Astrocyte (in vitro differentiated cells and primary cell): ENCODE measurements around the gene IL17RE. TPM values are rescaled to one million over a fixed set of nuclear protein-coding genes. Genes with fewer than 3 reads are reported as not detected.
"Not testable (repeated sequence)": the region's sequence is repeated elsewhere in the genome, so short reads cannot be mapped to it uniquely, and the experiment has no call there.

Experiments used
- DNase-seq: peaks from one replicate; pipeline ENCODE4 v3.0.0-alpha.2; 2010; ENCODE audit warnings: low read depth
- FAIRE-seq: peaks from 2 replicates; lab custom pipeline; 2011; peaks lifted over from hg19 to GRCh38; lab: Jason Lieb, UNC
- H2AFZ ChIP-seq: 2 replicates; pipeline ENCODE4 v1.6.0; 2012; ENCODE audit warnings: low read depth, low read length, inconsistent platforms
- H3K27ac ChIP-seq: 2 replicates; pipeline ENCODE4 v1.5.1; 2011; ENCODE audit warnings: low read depth, low read length, inconsistent platforms
- H3K27me3 ChIP-seq: 2 replicates; pipeline ENCODE4 v1.6.0; 2011; ENCODE audit warnings: low read length, inconsistent platforms; ENCODE audit not compliant: insufficient read depth
- H3K36me3 ChIP-seq: 2 replicates; pipeline ENCODE4 v1.5.1; 2011; ENCODE audit warnings: low read length, inconsistent platforms; ENCODE audit not compliant: insufficient read depth
- H3K4me1 ChIP-seq: 2 replicates; pipeline ENCODE4 v1.5.1; 2011; ENCODE audit warnings: low read length, inconsistent platforms; ENCODE audit not compliant: insufficient read depth
- H3K4me2 ChIP-seq: 2 replicates; pipeline ENCODE4 v1.6.0; 2012; ENCODE audit warnings: low read length, inconsistent platforms
- H3K4me3 ChIP-seq: 2 replicates; pipeline ENCODE4 v1.5.1; 2011; ENCODE audit warnings: low read depth, mild to moderate bottlenecking, low read length, inconsistent platforms; ENCODE audit not compliant: insufficient read depth
- H3K79me2 ChIP-seq: 2 replicates; pipeline ENCODE4 v1.6.0; 2012; ENCODE audit warnings: mild to moderate bottlenecking, low read length, inconsistent platforms; ENCODE audit not compliant: insufficient read depth
- H3K9ac ChIP-seq: 2 replicates; pipeline ENCODE4 v1.6.0; 2012; ENCODE audit warnings: mild to moderate bottlenecking, low read length, inconsistent platforms
- H3K9me3 ChIP-seq: 2 replicates; pipeline ENCODE4 v1.5.1; 2012; ENCODE audit warnings: low read depth, mild to moderate bottlenecking, low read length, inconsistent platforms; ENCODE audit not compliant: insufficient read depth
- H4K20me1 ChIP-seq: 2 replicates; pipeline ENCODE4 v1.6.0; 2012; ENCODE audit warnings: low read length, inconsistent platforms; ENCODE audit not compliant: insufficient read depth
- H3K27ac Mint-ChIP-seq: one replicate; pipeline ENCODE4 v1.8.0; 2021; ENCODE audit warnings: mild to moderate bottlenecking, mixed read lengths; ENCODE audit not compliant: unreplicated experiment
- H3K27me3 Mint-ChIP-seq: one replicate; pipeline ENCODE4 v1.8.0; 2021; ENCODE audit warnings: low read depth, mixed read lengths; ENCODE audit not compliant: unreplicated experiment
- H3K36me3 Mint-ChIP-seq: one replicate; pipeline ENCODE4 v1.8.0; 2021; ENCODE audit warnings: low read depth, mixed read lengths; ENCODE audit not compliant: unreplicated experiment
- H3K4me1 Mint-ChIP-seq: one replicate; pipeline ENCODE4 v1.8.0; 2021; ENCODE audit warnings: low read depth, mixed read lengths; ENCODE audit not compliant: unreplicated experiment
- H3K4me3 Mint-ChIP-seq: one replicate; pipeline ENCODE4 v1.8.0; 2021; ENCODE audit warnings: mild to moderate bottlenecking, moderate library complexity, mixed read lengths; ENCODE audit not compliant: unreplicated experiment
- H3K9me3 Mint-ChIP-seq: one replicate; pipeline ENCODE4 v1.8.0; 2021; ENCODE audit warnings: mild to moderate bottlenecking, mixed read lengths; ENCODE audit not compliant: unreplicated experiment
- EZH2 ChIP-seq: IDR thresholded peaks from 2 replicates; pipeline ENCODE4 v1.6.1; 2012; ENCODE audit warnings: mild to moderate bottlenecking, low read length, inconsistent platforms; ENCODE audit not compliant: insufficient read depth
- total RNA-seq: library from RNA; stranded (reverse); gene quantifications from 2 replicates; pipeline ENCODE4 v1.2.1, GENCODE V29; 2021
- TF ChIP-seq, protein P1 (sequence below): IDR thresholded peaks from 2 replicates; pipeline ENCODE4 v1.5.1; 2011; ENCODE audit warnings: low read depth, mild to moderate bottlenecking, inconsistent platforms, low read length, moderate library complexity; ENCODE audit not compliant: insufficient read depth

IL17RE gene
- total RNA-seq, 1 donor from 2014 or later = 4.6 TPM

DNA sequence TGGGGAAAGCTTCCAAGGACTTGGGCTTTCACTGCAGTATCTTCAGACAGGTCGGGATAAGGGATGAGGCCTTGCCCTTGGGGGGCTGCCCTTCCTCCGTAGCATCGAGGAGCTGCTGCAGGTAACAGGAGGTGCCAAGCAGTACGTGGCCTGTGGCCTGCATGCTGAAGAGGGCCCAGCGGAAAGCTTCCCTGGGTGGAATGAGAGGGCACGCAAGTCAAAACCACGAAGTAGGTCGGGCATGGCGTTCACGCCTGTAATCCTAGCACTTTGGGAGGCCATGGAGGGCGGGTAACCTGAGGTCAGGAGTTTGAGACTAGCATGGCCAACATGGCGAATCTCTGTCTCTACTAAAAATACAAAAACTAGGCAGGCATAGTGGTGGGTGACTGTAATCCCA is 35.5 kb upstream of the IL17RE start:
- H3K4me3 Mint-ChIP-seq = no peak overlapping the region

DNA sequence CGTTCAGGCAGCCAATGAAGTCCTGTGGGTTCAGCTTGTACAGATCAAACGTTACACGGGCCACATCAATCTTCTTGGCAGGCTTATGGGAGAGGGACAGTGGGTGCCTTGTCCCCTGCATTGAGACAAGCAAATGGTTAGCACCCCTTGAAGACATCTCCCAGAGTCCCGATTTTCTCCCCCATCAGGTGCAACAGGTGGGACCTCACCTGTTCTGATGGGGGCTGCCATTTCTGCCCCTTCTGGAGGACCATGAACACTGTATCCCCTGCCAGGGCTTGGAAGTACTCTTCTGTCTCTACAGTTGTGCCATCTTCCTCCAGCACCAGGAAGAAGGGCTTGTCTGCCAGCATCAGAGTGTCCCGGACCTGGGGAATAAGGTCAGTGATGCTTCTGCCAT is 32.7 kb upstream of the IL17RE start:
- Histone ChIP-seq H3K4me2 (no peak overlapping the region), H2AFZ (no peak overlapping the region), H3K4me1 (peaks cover 8% of the 10 kb centered on the region), H3K36me3 (no peaks in the 10 kb centered on the region), H3K9ac (no peak overlapping the region), H3K27ac (no peak overlapping the region), H4K20me1 (no peaks in the 10 kb centered on the region), H3K79me2 (no peaks in the 10 kb centered on the region), H3K9me3 (no peaks in the 10 kb centered on the region), H3K4me3 (no peak overlapping the region), H3K27me3 (no peaks in the 10 kb centered on the region)
- DNase-seq = no peak
- Mint-ChIP-seq H3K36me3 (no peaks in the 10 kb centered on the region), H3K4me1 (no peaks in the 10 kb centered on the region), H3K27ac (no peak overlapping the region), H3K9me3 (no peaks in the 10 kb centered on the region), H3K27me3 (peaks cover 3% of the 10 kb centered on the region), H3K4me3 (no peak overlapping the region)
- TF ChIP-seq EZH2 = no peak
- TF ChIP-seq, protein P1, sequence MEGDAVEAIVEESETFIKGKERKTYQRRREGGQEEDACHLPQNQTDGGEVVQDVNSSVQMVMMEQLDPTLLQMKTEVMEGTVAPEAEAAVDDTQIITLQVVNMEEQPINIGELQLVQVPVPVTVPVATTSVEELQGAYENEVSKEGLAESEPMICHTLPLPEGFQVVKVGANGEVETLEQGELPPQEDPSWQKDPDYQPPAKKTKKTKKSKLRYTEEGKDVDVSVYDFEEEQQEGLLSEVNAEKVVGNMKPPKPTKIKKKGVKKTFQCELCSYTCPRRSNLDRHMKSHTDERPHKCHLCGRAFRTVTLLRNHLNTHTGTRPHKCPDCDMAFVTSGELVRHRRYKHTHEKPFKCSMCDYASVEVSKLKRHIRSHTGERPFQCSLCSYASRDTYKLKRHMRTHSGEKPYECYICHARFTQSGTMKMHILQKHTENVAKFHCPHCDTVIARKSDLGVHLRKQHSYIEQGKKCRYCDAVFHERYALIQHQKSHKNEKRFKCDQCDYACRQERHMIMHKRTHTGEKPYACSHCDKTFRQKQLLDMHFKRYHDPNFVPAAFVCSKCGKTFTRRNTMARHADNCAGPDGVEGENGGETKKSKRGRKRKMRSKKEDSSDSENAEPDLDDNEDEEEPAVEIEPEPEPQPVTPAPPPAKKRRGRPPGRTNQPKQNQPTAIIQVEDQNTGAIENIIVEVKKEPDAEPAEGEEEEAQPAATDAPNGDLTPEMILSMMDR = no peak
- no peak for FAIRE-seq

More for the DNA sequence above, 35.5 kb upstream of the IL17RE start:
- H3K36me3 Mint-ChIP-seq = no peaks in the 10 kb centered on the region
- peaks cover 4% of the 10 kb centered on the region for H3K27me3 Mint-ChIP-seq
- TF ChIP-seq EZH2 = no peak
- TF ChIP-seq, protein P1 = no peak
- Histone ChIP-seq H3K27ac (no peak overlapping the region), H3K79me2 (no peaks in the 10 kb centered on the region), H3K9ac (no peak overlapping the region), H3K4me2 (no peak overlapping the region), H3K4me1 (peaks cover 16% of the 10 kb centered on the region), H2AFZ (no peak overlapping the region), H4K20me1 (no peaks in the 10 kb centered on the region), H3K27me3 (no peaks in the 10 kb centered on the region), H3K4me3 (no peak overlapping the region), H3K9me3 (no peaks in the 10 kb centered on the region), H3K36me3 (no peaks in the 10 kb centered on the region)
- DNase-seq (no peak), FAIRE-seq (no peak)
- H3K4me1 Mint-ChIP-seq = peaks cover 7% of the 10 kb centered on the region
- H3K27ac Mint-ChIP-seq = no peak overlapping the region
- H3K9me3 Mint-ChIP-seq = no peaks in the 10 kb centered on the region

DNA sequence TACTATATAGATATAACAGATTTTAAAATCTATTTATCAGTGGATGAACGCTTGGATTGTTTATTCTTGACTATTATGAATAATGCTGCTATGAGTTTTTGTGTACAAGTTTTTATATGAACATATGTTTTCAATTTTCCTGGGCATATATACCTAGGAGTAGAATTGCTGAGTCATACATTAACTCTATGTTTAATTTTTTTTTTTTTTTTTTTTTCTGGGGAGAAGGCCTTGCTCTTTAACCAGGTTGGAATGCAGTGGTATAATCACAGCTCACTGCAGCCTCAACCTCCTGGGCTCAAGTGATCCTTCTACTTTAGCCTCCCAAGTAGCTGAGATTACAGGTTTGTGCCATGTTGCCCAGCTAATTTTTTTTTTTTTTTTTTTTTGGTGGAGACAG is 31.7 kb upstream of the IL17RE start:
- no peaks in the 10 kb centered on the region for H3K36me3 Mint-ChIP-seq
- no peak overlapping the region for H2AFZ ChIP-seq
- H3K36me3 ChIP-seq = no peaks in the 10 kb centered on the region
- no peaks in the 10 kb centered on the region for H3K27me3 ChIP-seq
- no peak overlapping the region for H3K4me2 ChIP-seq
- H3K27ac Mint-ChIP-seq = no peak overlapping the region
- no peak overlapping the region for H3K27ac ChIP-seq
- peak; percentile 58 for DNase-seq
- H3K4me1 Mint-ChIP-seq = no peaks in the 10 kb centered on the region
- no peaks in the 10 kb centered on the region for H3K9me3 Mint-ChIP-seq
- TF ChIP-seq EZH2 = no peak
- TF ChIP-seq, protein P1 = no peak
- H3K4me3 ChIP-seq = no peak overlapping the region
- no peak overlapping the region for H3K4me3 Mint-ChIP-seq
- peaks cover 3% of the 10 kb centered on the region for H3K27me3 Mint-ChIP-seq
- peaks cover 8% of the 10 kb centered on the region for H3K4me1 ChIP-seq
- H4K20me1 ChIP-seq = no peaks in the 10 kb centered on the region
- H3K9me3 ChIP-seq = no peaks in the 10 kb centered on the region
- H3K9ac ChIP-seq = no peak overlapping the region
- no peaks in the 10 kb centered on the region for H3K79me2 ChIP-seq
- no peak for FAIRE-seq

DNA sequence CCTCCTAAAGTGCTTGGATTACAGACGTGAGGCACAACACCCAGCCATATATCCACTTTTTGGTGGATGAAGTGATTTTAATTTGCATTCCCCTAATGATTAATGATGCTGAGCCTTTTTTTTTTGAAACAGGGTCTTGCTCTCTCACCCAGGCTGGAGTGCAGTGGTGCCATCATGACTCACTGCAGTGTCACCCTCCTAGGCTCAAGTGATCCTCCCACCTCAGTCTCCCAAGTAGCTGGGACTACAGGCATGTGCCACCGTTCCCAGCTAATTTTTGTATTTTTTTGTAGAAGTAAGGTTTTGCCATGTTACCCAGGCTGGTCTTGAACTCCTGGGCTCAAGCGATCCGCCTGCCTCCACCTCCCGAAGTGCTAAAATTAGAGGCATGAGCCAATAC is 30.6 kb upstream of the IL17RE start:
- H3K27me3 Mint-ChIP-seq, H3K36me3 ChIP-seq, H3K27ac Mint-ChIP-seq, H3K9me3 Mint-ChIP-seq, FAIRE-seq, H3K4me2 ChIP-seq, H3K9me3 ChIP-seq, H3K79me2 ChIP-seq, H3K27ac ChIP-seq, H3K4me3 Mint-ChIP-seq, H3K27me3 ChIP-seq, H3K9ac ChIP-seq, DNase-seq, H3K4me1 Mint-ChIP-seq, H4K20me1 ChIP-seq, H3K36me3 Mint-ChIP-seq, H3K4me3 ChIP-seq, H3K4me1 ChIP-seq, H2AFZ ChIP-seq: not testable (repeated sequence)
